Natural killer cell (primary cell): ENCODE results near the gene ST8SIA1. TPM values are rescaled to one million over a fixed set of nuclear protein-coding genes. Genes with fewer than 3 reads are reported as not detected.

ENCODE experiments used
- ATAC-seq, 3 donors: fragments of 150-1000 bp in 2 of 3; fragments of 200-7000 bp in 1 of 3; cut with Tn5 transposase; 1 replicate in 1 of 3; 2 replicates in 2 of 3; pipeline ENCODE4 v1.10.0; 2021; ENCODE audit warnings: mild to moderate bottlenecking in 2 of 3, moderate library complexity in 2 of 3
- DNase-seq, 2 donors: peaks; one replicate each; pipeline versions ENCODE4 v3.0.0 to v3.0.0-alpha.2; 2013 to 2021; ENCODE audit warnings: mixed read lengths in 1 of 2
- H3K27ac ChIP-seq: one replicate; pipeline ENCODE4 v1.5.1; 2013; ENCODE audit warnings: mild to moderate bottlenecking, low read length
- H3K27me3 ChIP-seq: one replicate; pipeline ENCODE4 v1.6.1; 2013; ENCODE audit warnings: low read length; ENCODE audit not compliant: control insufficient read depth, insufficient read depth
- H3K36me3 ChIP-seq: one replicate; pipeline ENCODE4 v1.6.1; 2013; ENCODE audit warnings: low read length; ENCODE audit not compliant: control insufficient read depth, insufficient read depth
- H3K4me1 ChIP-seq: one replicate; pipeline ENCODE4 v1.6.1; 2013; ENCODE audit warnings: low read length; ENCODE audit not compliant: control insufficient read depth, insufficient read depth
- H3K4me3 ChIP-seq: one replicate; pipeline ENCODE4 v1.5.1; 2013; ENCODE audit warnings: low read length
- H3K9me3 ChIP-seq: one replicate; pipeline ENCODE4 v1.6.1; 2013; ENCODE audit warnings: low read length; ENCODE audit not compliant: control insufficient read depth, insufficient read depth
- H3K27ac Mint-ChIP-seq, 2 donors: one replicate each; pipeline ENCODE4 v1.8.0; 2022; ENCODE audit warnings: mild to moderate bottlenecking in 2 of 2, mixed read lengths in 2 of 2, moderate library complexity in 1 of 2
- H3K27me3 Mint-ChIP-seq, 2 donors: one replicate each; pipeline ENCODE4 v1.8.0; 2022; ENCODE audit warnings: low read depth in 2 of 2, mixed read lengths in 2 of 2
- H3K36me3 Mint-ChIP-seq: one replicate; pipeline ENCODE4 v1.8.0; 2022; ENCODE audit warnings: mixed read lengths
- H3K4me1 Mint-ChIP-seq, 2 donors: one replicate each; pipeline ENCODE4 v1.8.0; 2022; ENCODE audit warnings: mixed read lengths in 2 of 2
- H3K4me3 Mint-ChIP-seq: one replicate; pipeline ENCODE4 v1.8.0; 2022; ENCODE audit warnings: mild to moderate bottlenecking, moderate library complexity, mixed read lengths
- H3K9me3 Mint-ChIP-seq, 2 donors: one replicate each; pipeline ENCODE4 v1.8.0; 2022; ENCODE audit warnings: mixed read lengths in 2 of 2
- WGBS: methylation state at CpG from one replicate; pipeline ENCODE4 v1.1.7; 2013; ENCODE audit warnings: missing lambda C conversion rate; ENCODE audit not compliant: insufficient coverage; 5-methylcytosine and 5-hydroxymethylcytosine counted together
- intact Hi-C: fragments of 100-400 bp; cut with micrococcal nuclease; formaldehyde crosslinking; loops from one replicate; pipeline ENCODE4 v1.14.2; 2022
- total RNA-seq, 4 donors: library from RNA; stranded (reverse); fragments of 120-200 nt in 1 of 4; gene quantifications; one replicate each; pipeline versions ENCODE4 v1.2.3 to v1.2.4, GENCODE V29; 2013 to 2022
- TF ChIP-seq, protein P1 (sequence below): fragments of 200-600 bp; IDR thresholded peaks from one replicate; pipeline ENCODE4 v1.8.0; 2022; ENCODE audit warnings: antibody characterized with exemption

The ST8SIA1 gene
- total RNA-seq, 3 donors from 2014 or later (not counting 1 experiment from before 2014, with no cell fraction given) = 0.60 to 0.79 TPM; not detected in 1

DNA sequence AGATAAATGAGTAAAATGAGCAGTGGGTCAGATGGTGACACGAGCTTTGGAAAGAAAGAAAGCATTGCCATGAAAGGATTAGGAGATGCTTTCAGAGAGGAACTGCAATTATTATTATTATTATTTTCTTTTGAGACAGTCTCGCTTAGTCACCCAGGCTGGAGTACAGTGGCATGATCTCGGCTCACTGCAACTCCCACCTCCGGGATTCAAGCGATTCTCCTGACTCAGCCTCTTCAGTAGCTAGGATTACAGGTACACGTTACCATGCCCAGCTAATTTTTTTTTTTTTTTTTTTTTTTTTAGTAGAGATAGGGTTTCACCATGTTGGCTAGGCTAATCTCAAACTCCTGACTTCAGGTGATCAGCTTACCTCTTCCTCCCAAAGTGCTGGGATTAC lies 77.4 kb downstream of the ST8SIA1 start:
- H3K4me1 Mint-ChIP-seq = no peaks in the 10 kb centered on the region
- H3K4me1 ChIP-seq = no peaks in the 10 kb centered on the region
- H3K4me3 ChIP-seq = no peak overlapping the region
- H3K27me3 Mint-ChIP-seq = peaks cover 0 to 12% of the 10 kb centered on the region in 2 donors
- no peaks in the 10 kb centered on the region for H3K9me3 Mint-ChIP-seq
- no peak for DNase-seq
- H3K27ac ChIP-seq = no peak overlapping the region
- intact Hi-C loops = no loop called here
- H3K27ac Mint-ChIP-seq = no peak overlapping the region
- H3K9me3 ChIP-seq = no peaks in the 10 kb centered on the region
- WGBS = 94% methylated on average over 5 of the region's 6 CpGs
- H3K36me3 Mint-ChIP-seq = no peaks in the 10 kb centered on the region
- TF ChIP-seq, protein P1, sequence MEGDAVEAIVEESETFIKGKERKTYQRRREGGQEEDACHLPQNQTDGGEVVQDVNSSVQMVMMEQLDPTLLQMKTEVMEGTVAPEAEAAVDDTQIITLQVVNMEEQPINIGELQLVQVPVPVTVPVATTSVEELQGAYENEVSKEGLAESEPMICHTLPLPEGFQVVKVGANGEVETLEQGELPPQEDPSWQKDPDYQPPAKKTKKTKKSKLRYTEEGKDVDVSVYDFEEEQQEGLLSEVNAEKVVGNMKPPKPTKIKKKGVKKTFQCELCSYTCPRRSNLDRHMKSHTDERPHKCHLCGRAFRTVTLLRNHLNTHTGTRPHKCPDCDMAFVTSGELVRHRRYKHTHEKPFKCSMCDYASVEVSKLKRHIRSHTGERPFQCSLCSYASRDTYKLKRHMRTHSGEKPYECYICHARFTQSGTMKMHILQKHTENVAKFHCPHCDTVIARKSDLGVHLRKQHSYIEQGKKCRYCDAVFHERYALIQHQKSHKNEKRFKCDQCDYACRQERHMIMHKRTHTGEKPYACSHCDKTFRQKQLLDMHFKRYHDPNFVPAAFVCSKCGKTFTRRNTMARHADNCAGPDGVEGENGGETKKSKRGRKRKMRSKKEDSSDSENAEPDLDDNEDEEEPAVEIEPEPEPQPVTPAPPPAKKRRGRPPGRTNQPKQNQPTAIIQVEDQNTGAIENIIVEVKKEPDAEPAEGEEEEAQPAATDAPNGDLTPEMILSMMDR = no peak
- no peak for ATAC-seq
- no peaks in the 10 kb centered on the region for H3K27me3 ChIP-seq
- H3K36me3 ChIP-seq = no peaks in the 10 kb centered on the region
- H3K4me3 Mint-ChIP-seq = no peak overlapping the region

DNA sequence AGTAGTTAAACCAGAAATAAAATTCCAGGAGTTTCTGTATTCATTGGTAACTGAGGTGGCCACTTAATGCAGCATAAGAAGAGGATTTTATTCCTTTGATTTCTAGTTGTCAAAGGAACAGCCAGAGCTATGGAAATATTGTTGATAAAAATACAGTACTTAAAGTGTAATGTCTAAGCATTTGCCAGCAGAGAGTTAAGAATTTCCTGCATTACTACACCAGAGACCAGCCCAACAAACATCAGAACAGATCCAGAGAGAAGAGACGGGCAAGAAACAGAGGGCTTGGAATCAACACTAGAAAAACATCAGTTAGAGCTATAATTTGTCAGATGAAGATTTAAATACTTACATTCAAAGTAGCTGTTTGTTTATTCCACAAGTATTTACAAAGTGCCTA lies 77.9 kb downstream of the ST8SIA1 start:
- H3K36me3 ChIP-seq = no peaks in the 10 kb centered on the region
- TF ChIP-seq, protein P1 = no peak
- no CpG with 5 or more reads among the region's 1 CpG for WGBS
- no peaks in the 10 kb centered on the region for H3K27me3 ChIP-seq
- no peak for ATAC-seq
- H3K9me3 Mint-ChIP-seq = no peaks in the 10 kb centered on the region
- peaks cover 0 to 12% of the 10 kb centered on the region in 2 donors for H3K27me3 Mint-ChIP-seq
- no peaks in the 10 kb centered on the region for H3K4me1 Mint-ChIP-seq
- no peaks in the 10 kb centered on the region for H3K9me3 ChIP-seq
- no peak overlapping the region for H3K4me3 Mint-ChIP-seq
- no peak for DNase-seq
- H3K36me3 Mint-ChIP-seq = no peaks in the 10 kb centered on the region
- intact Hi-C loops = no loop called here
- no peaks in the 10 kb centered on the region for H3K4me1 ChIP-seq
- no peak overlapping the region for H3K27ac ChIP-seq
- H3K4me3 ChIP-seq = no peak overlapping the region
- no peak overlapping the region for H3K27ac Mint-ChIP-seq

DNA sequence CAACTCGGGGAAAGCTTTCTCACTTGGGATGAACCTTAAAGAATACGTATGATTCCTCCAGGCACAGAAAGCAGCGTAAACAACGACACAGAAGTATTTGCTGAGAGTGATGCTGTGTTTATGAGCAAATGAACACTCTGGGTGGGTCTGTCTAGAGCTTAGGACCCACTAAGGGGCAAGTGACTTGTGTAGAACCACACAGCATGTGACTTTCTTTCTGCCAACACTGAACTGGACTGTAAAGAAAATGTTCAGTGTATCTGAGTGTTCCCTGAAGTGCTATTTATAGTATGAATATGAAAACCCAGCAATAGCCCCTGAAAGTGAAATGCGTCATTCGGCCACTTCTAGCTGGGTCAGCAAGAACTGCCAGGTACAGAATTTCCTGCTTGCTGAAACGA lies 78.5 kb downstream of the ST8SIA1 start:
- Mint-ChIP-seq H3K36me3 (no peaks in the 10 kb centered on the region), H3K9me3 (no peaks in the 10 kb centered on the region), H3K4me3 (no peak overlapping the region), H3K27ac (no peak overlapping the region), H3K27me3 (peaks cover 5 to 12% of the 10 kb centered on the region in 2 donors), H3K4me1 (no peaks in the 10 kb centered on the region)
- H3K36me3 ChIP-seq = no peaks in the 10 kb centered on the region
- 90% methylated on average over 7 of the region's 7 CpGs for WGBS
- no peaks in the 10 kb centered on the region for H3K9me3 ChIP-seq
- intact Hi-C loops = no loop called here
- no peak for DNase-seq
- ATAC-seq = no peak
- no peak overlapping the region for H3K4me3 ChIP-seq
- no peaks in the 10 kb centered on the region for H3K4me1 ChIP-seq
- no peaks in the 10 kb centered on the region for H3K27me3 ChIP-seq
- no peak overlapping the region for H3K27ac ChIP-seq
- TF ChIP-seq, protein P1 = no peak

DNA sequence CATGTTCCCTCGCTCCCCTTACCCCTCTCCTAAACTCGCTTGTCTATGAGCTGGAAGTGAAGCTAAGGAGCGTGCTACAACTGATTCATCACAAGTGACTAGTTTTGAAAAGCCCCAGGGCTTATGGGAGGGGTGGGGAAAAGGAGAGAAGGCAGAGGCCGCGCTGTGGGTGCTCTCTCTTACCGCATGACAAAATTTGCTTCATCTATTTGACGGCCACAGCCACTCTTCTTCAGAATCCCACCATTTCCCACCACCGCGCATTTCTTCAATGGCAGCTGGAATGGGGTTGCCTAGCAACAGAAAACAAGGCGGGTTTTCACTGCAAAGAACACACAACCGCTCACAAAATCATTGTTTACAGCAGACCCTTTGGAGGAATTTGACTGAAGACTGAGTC lies 79.4 kb downstream of the ST8SIA1 start:
- no peak for ATAC-seq
- intact Hi-C loops = no loop called here
- Histone ChIP-seq H3K4me1 (no peaks in the 10 kb centered on the region), H3K9me3 (no peaks in the 10 kb centered on the region), H3K27ac (no peak overlapping the region), H3K4me3 (no peak overlapping the region), H3K27me3 (no peaks in the 10 kb centered on the region), H3K36me3 (no peaks in the 10 kb centered on the region)
- Mint-ChIP-seq H3K4me1 (no peaks in the 10 kb centered on the region), H3K27ac (no peak overlapping the region), H3K4me3 (no peak overlapping the region), H3K9me3 (no peaks in the 10 kb centered on the region), H3K27me3 (peaks cover 14 to 16% of the 10 kb centered on the region in 2 donors), H3K36me3 (no peaks in the 10 kb centered on the region)
- TF ChIP-seq, protein P1 = no peak
- 94% methylated on average over 10 of the region's 11 CpGs for WGBS
- no peak for DNase-seq
